WI38 (cell line): ENCODE results near the gene PAWR.

Experiments used
- H3K4me3 ChIP-seq: 2 replicates; pipeline ENCODE4 v1.5.1; 2011; ENCODE audit warnings: low read depth, mild to moderate bottlenecking, control low read depth, low read length
- TF ChIP-seq, protein P1 (sequence below): IDR thresholded peaks from 2 replicates; pipeline ENCODE4 v1.5.1; 2012; ENCODE audit warnings: low read depth, mild to moderate bottlenecking, control low read depth, low read length

Gene PAWR

DNA sequence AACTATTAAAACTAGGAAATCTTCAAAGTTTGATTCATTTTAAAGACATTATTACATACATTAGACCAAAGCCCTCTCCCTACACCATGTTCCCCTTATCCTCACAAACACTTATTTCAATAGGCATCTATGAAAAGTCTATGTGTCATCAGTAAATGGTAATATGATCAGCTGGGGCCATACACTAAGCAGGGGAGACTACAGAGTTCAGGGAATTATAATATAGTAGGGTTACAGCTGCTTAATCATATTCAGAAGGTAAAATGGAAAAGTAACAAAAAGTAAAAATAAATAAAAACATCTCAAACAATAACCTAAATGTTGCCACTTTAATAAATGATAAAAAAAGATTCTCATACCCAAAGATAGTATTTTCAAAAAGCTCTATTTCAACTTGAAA lies 29.1 kb downstream of the PAWR start:
- H3K4me3 ChIP-seq = no peak overlapping the region
- TF ChIP-seq, protein P1, sequence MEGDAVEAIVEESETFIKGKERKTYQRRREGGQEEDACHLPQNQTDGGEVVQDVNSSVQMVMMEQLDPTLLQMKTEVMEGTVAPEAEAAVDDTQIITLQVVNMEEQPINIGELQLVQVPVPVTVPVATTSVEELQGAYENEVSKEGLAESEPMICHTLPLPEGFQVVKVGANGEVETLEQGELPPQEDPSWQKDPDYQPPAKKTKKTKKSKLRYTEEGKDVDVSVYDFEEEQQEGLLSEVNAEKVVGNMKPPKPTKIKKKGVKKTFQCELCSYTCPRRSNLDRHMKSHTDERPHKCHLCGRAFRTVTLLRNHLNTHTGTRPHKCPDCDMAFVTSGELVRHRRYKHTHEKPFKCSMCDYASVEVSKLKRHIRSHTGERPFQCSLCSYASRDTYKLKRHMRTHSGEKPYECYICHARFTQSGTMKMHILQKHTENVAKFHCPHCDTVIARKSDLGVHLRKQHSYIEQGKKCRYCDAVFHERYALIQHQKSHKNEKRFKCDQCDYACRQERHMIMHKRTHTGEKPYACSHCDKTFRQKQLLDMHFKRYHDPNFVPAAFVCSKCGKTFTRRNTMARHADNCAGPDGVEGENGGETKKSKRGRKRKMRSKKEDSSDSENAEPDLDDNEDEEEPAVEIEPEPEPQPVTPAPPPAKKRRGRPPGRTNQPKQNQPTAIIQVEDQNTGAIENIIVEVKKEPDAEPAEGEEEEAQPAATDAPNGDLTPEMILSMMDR = no peak

DNA sequence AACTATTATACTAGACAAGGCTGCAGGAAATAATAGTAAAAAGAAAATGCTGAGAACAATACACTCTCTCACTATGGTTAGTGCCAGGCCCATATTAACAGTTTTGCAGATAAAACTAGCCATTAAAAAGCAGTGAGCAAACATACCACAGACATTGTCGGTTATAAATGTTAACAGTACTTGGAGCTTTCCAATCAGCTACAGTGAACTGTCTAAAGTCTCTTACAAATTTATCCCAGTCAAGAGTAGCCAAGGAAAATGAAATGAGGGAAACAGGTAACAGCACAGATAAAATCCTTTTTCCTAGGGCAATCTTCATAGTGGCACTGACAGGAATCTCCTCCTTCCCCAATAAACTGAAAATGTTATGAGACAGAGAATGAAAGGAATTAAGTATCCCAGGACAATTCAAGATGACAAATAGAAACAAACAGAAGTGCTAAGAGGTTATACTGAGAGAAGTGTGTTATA lies 30.8 kb downstream of the PAWR start:
- TF ChIP-seq, protein P1 = no peak
- no peak overlapping the region for H3K4me3 ChIP-seq

DNA sequence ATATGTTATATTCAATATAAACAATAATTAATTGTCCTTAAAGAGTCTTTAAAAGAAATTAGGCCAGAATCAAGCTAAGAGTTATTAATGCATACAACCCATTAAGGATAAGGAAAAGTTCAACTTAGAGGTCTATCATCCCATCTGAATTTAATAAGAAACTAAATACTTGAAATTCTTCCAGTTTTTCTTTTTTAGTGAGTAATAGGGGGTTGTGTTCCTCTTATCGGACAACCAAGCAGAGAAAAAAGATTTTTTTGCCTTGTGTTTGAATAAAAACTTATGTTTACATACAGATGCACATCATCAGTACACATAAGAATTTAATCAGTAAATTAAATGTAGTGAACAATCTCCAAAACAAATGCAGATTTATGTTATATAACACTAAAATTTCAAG lies 32.5 kb downstream of the PAWR start:
- TF ChIP-seq, protein P1 = no peak
- no peak overlapping the region for H3K4me3 ChIP-seq

DNA sequence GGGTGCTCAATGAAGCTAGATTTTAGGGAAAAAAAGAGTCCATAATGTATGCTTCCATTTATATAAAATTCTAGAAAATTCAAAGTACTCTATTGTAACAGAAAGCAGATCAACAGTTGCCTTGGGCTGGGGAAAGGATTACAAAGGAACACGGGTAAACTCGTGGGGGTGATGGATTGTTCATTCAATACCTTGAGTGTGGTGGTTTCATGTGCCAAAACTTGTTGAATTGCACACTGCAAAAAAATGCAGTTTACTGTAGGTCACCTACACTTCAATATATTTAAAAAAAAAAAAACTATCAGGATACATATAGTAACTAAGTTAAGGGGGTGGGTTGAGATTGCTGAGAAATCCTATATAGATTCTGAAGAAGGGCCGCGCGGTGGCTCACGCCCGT lies 33.6 kb downstream of the PAWR start:
- H3K4me3 ChIP-seq = no peak overlapping the region

DNA sequence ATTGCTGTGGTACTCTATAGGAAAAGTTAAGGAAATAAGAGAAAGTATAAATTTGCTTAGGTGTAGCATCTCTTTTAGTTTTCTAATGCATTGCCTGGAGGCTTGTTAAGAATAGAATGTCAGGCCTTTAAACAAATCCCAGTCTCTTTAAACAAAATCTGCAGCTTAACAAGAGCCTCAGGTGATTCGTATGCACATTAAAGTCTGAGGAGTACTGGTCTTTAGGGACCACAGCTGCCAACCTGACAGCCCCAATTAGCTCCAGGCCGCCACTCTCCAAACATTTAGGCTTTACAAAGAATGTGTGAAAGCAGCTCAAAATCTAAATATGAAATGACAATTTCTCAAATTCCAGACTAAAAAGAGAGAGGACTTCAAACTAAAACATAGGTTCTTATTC lies 35.7 kb downstream of the PAWR start:
- TF ChIP-seq, protein P1 = no peak
- no peak overlapping the region for H3K4me3 ChIP-seq

More for the DNA sequence above, 33.6 kb downstream of the PAWR start:
- TF ChIP-seq, protein P1 = no peak

DNA sequence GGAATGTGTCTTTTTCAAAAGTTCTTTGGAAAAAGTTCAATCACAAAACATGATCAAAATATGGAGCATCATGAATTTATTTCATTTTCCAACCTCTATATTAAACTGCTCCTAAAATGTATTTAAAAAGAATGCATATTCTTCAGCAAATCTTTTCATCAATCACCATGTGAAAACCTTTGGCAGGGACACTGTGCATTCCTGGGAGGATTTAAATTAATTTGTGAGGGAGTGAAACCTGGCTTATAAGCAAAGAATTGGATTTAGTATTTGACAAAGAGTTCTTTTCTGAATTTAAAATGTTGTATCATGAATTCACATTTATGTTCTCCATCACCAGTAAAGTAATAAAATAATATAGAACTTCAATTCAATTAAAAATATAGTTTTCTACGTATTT lies 38.2 kb downstream of the PAWR start:
- TF ChIP-seq, protein P1 = no peak
- H3K4me3 ChIP-seq = no peak overlapping the region

DNA sequence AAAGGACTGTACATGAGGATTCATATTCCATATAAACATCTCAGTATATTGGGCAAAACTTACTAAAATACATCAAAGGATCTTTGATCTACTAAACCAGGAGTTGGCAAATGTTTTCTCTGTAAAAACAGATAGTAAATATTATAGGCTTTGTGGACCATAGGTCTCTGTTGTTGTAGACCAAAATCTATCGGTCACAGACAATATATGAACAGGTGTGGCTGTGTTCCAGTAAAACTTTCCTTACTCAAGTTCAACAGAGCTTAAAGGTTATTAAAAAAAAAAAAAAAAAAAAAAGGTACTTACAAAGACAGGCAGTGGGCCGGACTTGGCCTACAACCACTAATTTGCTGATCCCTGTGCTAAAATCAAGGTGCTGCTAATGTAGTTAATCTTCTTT lies 40.3 kb downstream of the PAWR start:
- H3K4me3 ChIP-seq = no peak overlapping the region
- TF ChIP-seq, protein P1 = no peak
